GM19025 (cell line): ENCODE data around the gene GNRHR.
"Not testable (repeated sequence)": the region's sequence is repeated elsewhere in the genome, so short reads cannot be mapped to it uniquely, and the experiment has no call there.

Experiments used
- ATAC-seq: cut with Tn5 transposase; IDR thresholded peaks from one replicate; pipeline ENCODE4 v1.9.1; 2021; ENCODE audit warnings: mild to moderate bottlenecking, low read depth, moderate library complexity; ENCODE audit not compliant: unreplicated experiment

The GNRHR gene

GRCh38 chr4:67735325-67735724 lies 18.9 kb downstream of the GNRHR start:
- no peak for ATAC-seq

GRCh38 chr4:67730511-67730910 lies 23.7 kb downstream of the GNRHR start:
- ATAC-seq = not testable (repeated sequence)

- ATAC-seq = no peak
These were observed 26.9 kb downstream of the GNRHR start for GRCh38 chr4:67727124-67727850.

GRCh38 chr4:67725981-67726380 lies 28.2 kb downstream of the GNRHR start:
- ATAC-seq = no peak

GRCh38 chr4:67725132-67725531 lies 29.1 kb downstream of the GNRHR start:
- no peak for ATAC-seq

- ATAC-seq = no peak
These were observed 30.2 kb downstream of the GNRHR start for GRCh38 chr4:67723949-67724348.

- no peak for ATAC-seq
These were observed 30.8 kb downstream of the GNRHR start for GRCh38 chr4:67723341-67723740.

- ATAC-seq = no peak
These were observed 32.2 kb downstream of the GNRHR start for GRCh38 chr4:67721770-67722597.

- no peak for ATAC-seq
These were observed 32.8 kb downstream of the GNRHR start for GRCh38 chr4:67721315-67721769.

GRCh38 chr4:67719953-67720617 lies 34.1 kb downstream of the GNRHR start:
- no peak for ATAC-seq

GRCh38 chr4:67718848-67719247 lies 35.3 kb downstream of the GNRHR start:
- no peak for ATAC-seq

- no peak for ATAC-seq
These were observed 36.6 kb downstream of the GNRHR start for GRCh38 chr4:67717586-67717985.

- no peak for ATAC-seq
These were observed 39.2 kb downstream of the GNRHR start for GRCh38 chr4:67714955-67715354.

- peak; percentile 81 for ATAC-seq
These were observed 40.0 kb downstream of the GNRHR start for GRCh38 chr4:67714248-67714583.

GRCh38 chr4:67713529-67714247 lies 40.5 kb downstream of the GNRHR start:
- ATAC-seq = no peak

GRCh38 chr4:67712650-67713528 lies 41.3 kb downstream of the GNRHR start:
- no peak for ATAC-seq

- no peak for ATAC-seq
These were observed 42.1 kb downstream of the GNRHR start for GRCh38 chr4:67712000-67712625.

- ATAC-seq = not testable (repeated sequence)
These were observed 47.5 kb downstream of the GNRHR start for GRCh38 chr4:67706682-67707081.

- ATAC-seq = no peak
These were observed 49.3 kb downstream of the GNRHR start for GRCh38 chr4:67704843-67705242.
